HL-60 (cell line): ENCODE data around the gene TMEM248.

Experiments used
- DNase-seq, 2 experiments: peaks; one replicate each; pipeline ENCODE4 v3.0.0-alpha.2; 2010 to 2020; ENCODE audit warnings: low read depth in 1 of 2, low spot score in 1 of 2
- H3K27ac ChIP-seq: fragments of 250-450 bp; sonication (Bioruptor Pico); replicated peaks from 2 replicates; pipeline ENCODE4 v1.5.1; 2020; ENCODE audit warnings: mild to moderate bottlenecking, moderate library complexity
- H3K27me3 ChIP-seq: fragments of 250-450 bp; sonication (Bioruptor Pico); 2 replicates; pipeline ENCODE4 v1.5.1; 2021; ENCODE audit warnings: mild to moderate bottlenecking, moderate library complexity; ENCODE audit not compliant: insufficient read depth, poor library complexity, severe bottlenecking
- H3K4me3 ChIP-seq: replicated peaks from 2 replicates; pipeline ENCODE4 v1.5.1; 2011; ENCODE audit warnings: mild to moderate bottlenecking, control low read depth, low read length; ENCODE audit not compliant: insufficient read depth
- GABPA ChIP-seq: IDR thresholded peaks from 2 replicates; pipeline ENCODE4 v1.6.1; 2012; ENCODE audit warnings: low read depth
- POLR2AphosphoS5 ChIP-seq: IDR thresholded peaks from 2 replicates; pipeline ENCODE4 v1.6.1; 2012; ENCODE audit warnings: low read depth
- SPI1 ChIP-seq: IDR thresholded peaks from 2 replicates; pipeline ENCODE4 v1.6.1; 2012; ENCODE audit warnings: low read depth, mild to moderate bottlenecking, borderline replicate concordance
- TF ChIP-seq, protein P1 (sequence below): IDR thresholded peaks from one replicate; pipeline ENCODE4 v1.5.1; 2011; ENCODE audit warnings: low read length, control low read depth, inconsistent platforms; ENCODE audit not compliant: insufficient read depth
- TF ChIP-seq, protein P2 (sequence below): IDR thresholded peaks from 2 replicates; pipeline ENCODE4 v1.6.1; 2012; ENCODE audit warnings: low read depth; ENCODE audit not compliant: insufficient replicate concordance

Gene TMEM248

DNA sequence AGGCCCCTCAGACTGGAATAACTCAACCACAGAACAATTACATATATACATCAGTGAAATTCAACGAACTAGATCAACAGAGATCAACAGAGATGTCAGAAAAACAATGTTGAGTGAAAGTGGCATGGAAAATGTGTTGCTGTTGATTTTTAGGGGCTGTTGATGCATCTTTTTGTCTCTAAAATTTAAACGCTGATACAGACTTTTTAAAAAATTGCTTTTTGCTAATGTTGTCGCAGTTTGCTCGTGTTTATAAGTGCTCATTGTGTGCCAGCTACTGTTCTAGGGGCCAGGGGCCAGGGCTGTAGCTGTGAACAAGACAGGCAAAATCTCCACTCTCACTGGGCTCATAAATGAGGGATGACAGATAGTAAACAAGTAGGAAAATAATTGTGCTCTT is 18.3 kb downstream of the TMEM248 start:
- DNase-seq: no peak
- no peak overlapping the region for H3K4me3 ChIP-seq
- H3K27me3 ChIP-seq: no peaks in the 10 kb centered on the region
- TF ChIP-seq, protein P1, sequence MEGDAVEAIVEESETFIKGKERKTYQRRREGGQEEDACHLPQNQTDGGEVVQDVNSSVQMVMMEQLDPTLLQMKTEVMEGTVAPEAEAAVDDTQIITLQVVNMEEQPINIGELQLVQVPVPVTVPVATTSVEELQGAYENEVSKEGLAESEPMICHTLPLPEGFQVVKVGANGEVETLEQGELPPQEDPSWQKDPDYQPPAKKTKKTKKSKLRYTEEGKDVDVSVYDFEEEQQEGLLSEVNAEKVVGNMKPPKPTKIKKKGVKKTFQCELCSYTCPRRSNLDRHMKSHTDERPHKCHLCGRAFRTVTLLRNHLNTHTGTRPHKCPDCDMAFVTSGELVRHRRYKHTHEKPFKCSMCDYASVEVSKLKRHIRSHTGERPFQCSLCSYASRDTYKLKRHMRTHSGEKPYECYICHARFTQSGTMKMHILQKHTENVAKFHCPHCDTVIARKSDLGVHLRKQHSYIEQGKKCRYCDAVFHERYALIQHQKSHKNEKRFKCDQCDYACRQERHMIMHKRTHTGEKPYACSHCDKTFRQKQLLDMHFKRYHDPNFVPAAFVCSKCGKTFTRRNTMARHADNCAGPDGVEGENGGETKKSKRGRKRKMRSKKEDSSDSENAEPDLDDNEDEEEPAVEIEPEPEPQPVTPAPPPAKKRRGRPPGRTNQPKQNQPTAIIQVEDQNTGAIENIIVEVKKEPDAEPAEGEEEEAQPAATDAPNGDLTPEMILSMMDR: no peak
- TF ChIP-seq SPI1: no peak
- TF ChIP-seq POLR2AphosphoS5: no peak
- TF ChIP-seq, protein P2, sequence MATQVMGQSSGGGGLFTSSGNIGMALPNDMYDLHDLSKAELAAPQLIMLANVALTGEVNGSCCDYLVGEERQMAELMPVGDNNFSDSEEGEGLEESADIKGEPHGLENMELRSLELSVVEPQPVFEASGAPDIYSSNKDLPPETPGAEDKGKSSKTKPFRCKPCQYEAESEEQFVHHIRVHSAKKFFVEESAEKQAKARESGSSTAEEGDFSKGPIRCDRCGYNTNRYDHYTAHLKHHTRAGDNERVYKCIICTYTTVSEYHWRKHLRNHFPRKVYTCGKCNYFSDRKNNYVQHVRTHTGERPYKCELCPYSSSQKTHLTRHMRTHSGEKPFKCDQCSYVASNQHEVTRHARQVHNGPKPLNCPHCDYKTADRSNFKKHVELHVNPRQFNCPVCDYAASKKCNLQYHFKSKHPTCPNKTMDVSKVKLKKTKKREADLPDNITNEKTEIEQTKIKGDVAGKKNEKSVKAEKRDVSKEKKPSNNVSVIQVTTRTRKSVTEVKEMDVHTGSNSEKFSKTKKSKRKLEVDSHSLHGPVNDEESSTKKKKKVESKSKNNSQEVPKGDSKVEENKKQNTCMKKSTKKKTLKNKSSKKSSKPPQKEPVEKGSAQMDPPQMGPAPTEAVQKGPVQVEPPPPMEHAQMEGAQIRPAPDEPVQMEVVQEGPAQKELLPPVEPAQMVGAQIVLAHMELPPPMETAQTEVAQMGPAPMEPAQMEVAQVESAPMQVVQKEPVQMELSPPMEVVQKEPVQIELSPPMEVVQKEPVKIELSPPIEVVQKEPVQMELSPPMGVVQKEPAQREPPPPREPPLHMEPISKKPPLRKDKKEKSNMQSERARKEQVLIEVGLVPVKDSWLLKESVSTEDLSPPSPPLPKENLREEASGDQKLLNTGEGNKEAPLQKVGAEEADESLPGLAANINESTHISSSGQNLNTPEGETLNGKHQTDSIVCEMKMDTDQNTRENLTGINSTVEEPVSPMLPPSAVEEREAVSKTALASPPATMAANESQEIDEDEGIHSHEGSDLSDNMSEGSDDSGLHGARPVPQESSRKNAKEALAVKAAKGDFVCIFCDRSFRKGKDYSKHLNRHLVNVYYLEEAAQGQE: no peak
- TF ChIP-seq GABPA: no peak
- H3K27ac ChIP-seq: no peak overlapping the region

DNA sequence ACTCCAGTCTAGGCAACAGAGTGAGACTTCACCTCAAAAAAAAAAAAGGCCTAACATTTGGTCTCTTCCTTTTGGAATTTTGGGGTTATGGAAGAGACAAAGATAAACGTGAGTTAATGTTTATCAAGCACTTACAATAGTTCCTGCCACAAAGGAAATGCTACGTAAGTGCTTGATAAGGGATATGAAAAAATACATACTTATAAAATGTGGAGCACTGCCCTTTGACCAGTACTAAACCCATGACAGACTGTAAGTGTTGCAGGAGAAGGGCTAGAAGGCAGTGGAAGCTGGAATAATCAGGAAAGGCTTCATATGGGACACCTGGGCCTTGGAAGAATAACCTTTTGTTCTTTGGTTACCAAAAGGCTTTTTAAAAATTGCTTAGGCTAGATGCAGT is 25.5 kb downstream of the TMEM248 start:
- DNase-seq: no peak
- no peaks in the 10 kb centered on the region for H3K27me3 ChIP-seq
- no peak for TF ChIP-seq SPI1
- TF ChIP-seq, protein P2: no peak
- TF ChIP-seq, protein P1: no peak
- no peak for TF ChIP-seq GABPA
- TF ChIP-seq POLR2AphosphoS5: no peak
- no peak overlapping the region for H3K4me3 ChIP-seq
- no peak overlapping the region for H3K27ac ChIP-seq

DNA sequence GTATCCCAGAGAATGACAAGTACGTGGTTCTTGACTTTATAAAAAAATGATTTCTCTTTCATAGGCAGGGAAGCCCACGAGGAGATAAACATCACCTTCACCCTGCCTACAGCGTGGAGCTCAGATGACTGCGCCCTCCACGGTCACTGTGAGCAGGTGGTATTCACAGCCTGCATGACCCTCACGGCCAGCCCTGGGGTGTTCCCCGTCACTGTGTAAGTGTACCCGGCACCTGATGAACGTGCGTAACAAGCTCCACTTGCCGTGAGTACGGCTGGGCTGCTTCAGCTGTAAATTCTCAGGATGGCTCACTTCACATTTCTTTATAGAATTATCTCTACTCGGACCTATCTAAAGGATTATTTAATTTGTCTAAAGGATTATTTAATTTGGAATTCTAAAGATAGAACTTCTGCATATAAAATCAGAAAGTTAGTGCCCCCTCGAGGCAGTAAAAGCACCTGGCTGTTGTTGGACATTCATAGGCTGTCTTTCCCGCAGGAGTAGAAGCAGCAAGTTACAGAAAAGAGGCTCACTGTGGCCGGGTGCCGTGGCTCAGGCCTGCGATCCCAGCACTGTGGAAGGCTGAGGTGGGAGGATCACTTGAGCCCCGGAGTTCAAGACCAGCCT is 27.6 kb downstream of the TMEM248 start:
- H3K27ac ChIP-seq: no peak overlapping the region
- TF ChIP-seq, protein P1: no peak
- TF ChIP-seq GABPA (no peak), SPI1 (no peak), POLR2AphosphoS5 (no peak)
- TF ChIP-seq, protein P2: no peak

More for the DNA sequence above, 27.6 kb downstream of the TMEM248 start:
- no peak for DNase-seq
- H3K4me3 ChIP-seq: no peak overlapping the region
- H3K27me3 ChIP-seq: no peaks in the 10 kb centered on the region
